K562 (cell line): ENCODE measurements around the gene LGI4. TPM values are rescaled to one million over a fixed set of nuclear protein-coding genes. Genes with fewer than 3 reads are reported as not detected.

ENCODE experiments used
- ATAC-seq: fragments of 200-7000 bp; cut with Tn5 transposase; 3 replicates; pipeline ENCODE4 v1.9.1; 2020; ENCODE audit warnings: moderate library complexity
- BruUV-seq: library from RNA; stranded (reverse); fragments of 400-500 nt; replicated peaks from 2 replicates; lab custom pipeline; 2021; lab: Mats Ljungman, UMichigan
- CTCF ChIA-PET: fragments of 300-600 bp; formaldehyde crosslinking; extraction: SDS; loops from one replicate; lab custom pipeline; 2021; ENCODE audit warnings: low intra/inter-chr PET ratio; lab: Yijun Ruan, JAX
- POLR2A ChIA-PET: fragments of 300-600, 350-650 bp; sonication (Branson Sonifier 250); formaldehyde crosslinking; extraction: SDS; loops from one replicate; lab custom pipeline; 2021; ENCODE audit warnings: antibody characterized with exemption, inconsistent platforms; lab: Yijun Ruan, JAX
- DNase-seq, 4 experiments: peaks; one replicate each; pipeline versions ENCODE4 v3.0.0 to v3.0.0-alpha.2; 2011 to 2018; ENCODE audit warnings: low spot score in 3 of 4, mixed read lengths in 3 of 4; ENCODE audit errors: extremely low read depth in 1 of 4
- FAIRE-seq: peaks from 2 replicates; lab custom pipeline; 2011; peaks lifted over from hg19 to GRCh38; lab: Jason Lieb, UNC
- H2AFZ ChIP-seq: 2 replicates; pipeline ENCODE4 v1.6.0; 2011; ENCODE audit warnings: low read depth, low read length, control low read depth, inconsistent platforms
- H3K27ac ChIP-seq: fragments of 200-600 bp; 3 replicates; pipeline ENCODE4 v1.8.0; 2011; ENCODE audit warnings: low read depth, mild to moderate bottlenecking, control low read depth, inconsistent platforms, low read length, moderate library complexity, mixed read lengths; ENCODE audit errors: extremely low read depth
- H3K27me3 ChIP-seq, 2 experiments: fragments of 300-600 bp in 1 of 2; 2 replicates in 1 of 2; 3 replicates in 1 of 2; pipeline versions ENCODE4 v1.6.0 to v1.8.0; 2011; ENCODE audit warnings: inconsistent platforms in 2 of 2, low read length in 2 of 2, mild to moderate bottlenecking in 1 of 2, mixed read lengths in 1 of 2, moderate library complexity in 1 of 2; ENCODE audit not compliant: control insufficient read depth in 2 of 2, insufficient read depth in 2 of 2
- H3K36me3 ChIP-seq: fragments of 300-600 bp; 3 replicates; pipeline ENCODE4 v1.8.0; 2011; ENCODE audit warnings: mild to moderate bottlenecking, low read length, inconsistent platforms; ENCODE audit not compliant: control insufficient read depth, insufficient read depth
- H3K4me1 ChIP-seq, 2 experiments: fragments of 200-600 bp in 1 of 2; replicated peaks in 1 of 2; 2 replicates in 1 of 2; 3 replicates in 1 of 2; pipeline versions ENCODE4 v1.5.1 to v1.8.0; 2011; ENCODE audit warnings: inconsistent platforms in 2 of 2, low read length in 2 of 2, mild to moderate bottlenecking in 1 of 2, mixed read lengths in 1 of 2, moderate library complexity in 1 of 2; ENCODE audit not compliant: control insufficient read depth in 2 of 2, insufficient read depth in 2 of 2
- H3K4me2 ChIP-seq: 2 replicates; pipeline ENCODE4 v1.6.1; 2011; ENCODE audit warnings: low read length, control low read depth, inconsistent platforms, mixed read lengths; ENCODE audit not compliant: insufficient read depth
- H3K4me3 ChIP-seq: fragments of 200-600 bp; sonication (generic), shearing (Covaris generic); 2 replicates; pipeline ENCODE4 v1.5.1; 2016; ENCODE audit warnings: control low read depth, inconsistent platforms
- H3K79me2 ChIP-seq: fragments of 200-600 bp; 3 replicates; pipeline ENCODE4 v1.8.0; 2011; ENCODE audit warnings: low read length, inconsistent platforms; ENCODE audit not compliant: control insufficient read depth, insufficient read depth
- H3K9ac ChIP-seq, 2 experiments: 2 replicates each; pipeline versions ENCODE4 v1.6.0 to v1.6.1; 2011; ENCODE audit warnings: low read depth in 2 of 2, low read length in 2 of 2, control low read depth in 1 of 2, inconsistent platforms in 1 of 2, mild to moderate bottlenecking in 1 of 2, mixed read lengths in 1 of 2; ENCODE audit not compliant: insufficient read depth in 1 of 2
- H3K9me1 ChIP-seq: one replicate; pipeline ENCODE4 v1.6.0; 2011; ENCODE audit warnings: inconsistent platforms, mild to moderate bottlenecking, low read length, moderate library complexity; ENCODE audit not compliant: control insufficient read depth, insufficient read depth
- H3K9me3 ChIP-seq: replicated peaks from 2 replicates; pipeline ENCODE4 v1.5.1; 2011; ENCODE audit warnings: low read depth, low read length, inconsistent platforms; ENCODE audit not compliant: control insufficient read depth, insufficient read depth
- H4K20me1 ChIP-seq: replicated peaks from 2 replicates; pipeline ENCODE4 v1.6.1; 2011; ENCODE audit warnings: low read length, inconsistent platforms, mixed read lengths; ENCODE audit not compliant: control insufficient read depth, insufficient read depth
- CBFA2T3 ChIP-seq: fragments of 450-650 bp; IDR thresholded peaks from 2 replicates; pipeline ENCODE4 v1.6.1; 2017
- FOXK2 ChIP-seq, 2 experiments: fragments of 450-650 bp; IDR thresholded peaks in 1 of 2; conservative IDR thresholded peaks in 1 of 2; 2 replicates each; pipeline ENCODE4 v1.6.1; 2016; ENCODE audit warnings: low read depth in 2 of 2, mild to moderate bottlenecking in 1 of 2
- HNRNPLL ChIP-seq: fragments of 200-400 bp; formaldehyde crosslinking; IDR thresholded peaks from 2 replicates; pipeline ENCODE4 v1.6.1; 2017; ENCODE audit warnings: low read length, low read depth, mild to moderate bottlenecking; ENCODE audit not compliant: poor library complexity, severe bottlenecking
- RBM25 ChIP-seq: fragments of 200-400 bp; formaldehyde crosslinking; IDR thresholded peaks from 2 replicates; pipeline ENCODE4 v1.6.1; 2018; ENCODE audit warnings: low read length, low read depth, moderate library complexity; ENCODE audit not compliant: severe bottlenecking
- RCOR1 ChIP-seq, 2 experiments: IDR thresholded peaks; 2 replicates each; pipeline ENCODE4 v1.6.1; 2012; ENCODE audit warnings: low read depth in 2 of 2, low read length in 2 of 2, borderline replicate concordance in 1 of 2, improper control_type of control experiment in 1 of 2
- RNF2 ChIP-seq: sonication (generic); IDR thresholded peaks from 2 replicates; pipeline ENCODE4 v1.6.1; 2016
- WGBS: fragments of 100-300 bp; shearing (Covaris generic); methylation state at CpG from one replicate; pipeline ENCODE4 v1.1.6; 2016; ENCODE audit warnings: low coverage, mixed read lengths; ENCODE audit not compliant: insufficient coverage; ENCODE audit errors: missing lambda C conversion rate; 5-methylcytosine and 5-hydroxymethylcytosine counted together
- in situ Hi-C: fragments of 300-500 bp; cut with MboI; formaldehyde crosslinking; loops from 4 replicates; pipeline ENCODE4 v1.15.0; 2018; ENCODE audit warnings: inconsistent platforms, mixed read lengths
- intact Hi-C: fragments of 100-400 bp; cut with micrococcal nuclease; formaldehyde crosslinking; loops from 2 replicates; pipeline ENCODE4 v1.14.2; 2022
- polyA plus RNA-seq, 8 experiments: library from polyadenylated mRNA; depleted of rRNA in 4 of 8; stranded (reverse) in 5 of 8; unstranded in 3 of 8; fragments of >200 nt; fragmentation: Nextera tagmentation in 2 of 8; fragmentation: Illumina TruSeq in 1 of 8; extraction: Ambion mirVana in 2 of 8; extraction: Trizol in 1 of 8; gene quantifications; 2 replicates each; pipeline versions ENCODE4 v1.2.1 to v1.2.3, GENCODE V29; 2011 to 2014; ENCODE audit warnings: inconsistent platforms in 1 of 8, missing spikeins in 1 of 8
- total RNA-seq, 7 experiments: library from RNA; depleted of rRNA in 6 of 7; stranded (reverse); fragments of >200 nt in 6 of 7; fragmentation: Illumina TruSeq in 2 of 7; extraction: Trizol in 2 of 7; gene quantifications; 2 replicates each; pipeline versions ENCODE4 v1.2.1 to v1.2.3, GENCODE V29; 2011 to 2021; ENCODE audit warnings: low replicate concordance in 1 of 7
- TF ChIP-seq, protein P1 (sequence below): IDR thresholded peaks from 2 replicates; pipeline ENCODE4 v1.6.1; 2014; ENCODE audit warnings: antibody characterized with exemption

LGI4 gene
- total and polyA plus RNA-seq, 9 of the 15 experiments (the other 6 are each of a cell fraction or from before 2014, with no cell fraction given): 0.14 to 0.30 (median 0.24) TPM; not detected in 4

DNA sequence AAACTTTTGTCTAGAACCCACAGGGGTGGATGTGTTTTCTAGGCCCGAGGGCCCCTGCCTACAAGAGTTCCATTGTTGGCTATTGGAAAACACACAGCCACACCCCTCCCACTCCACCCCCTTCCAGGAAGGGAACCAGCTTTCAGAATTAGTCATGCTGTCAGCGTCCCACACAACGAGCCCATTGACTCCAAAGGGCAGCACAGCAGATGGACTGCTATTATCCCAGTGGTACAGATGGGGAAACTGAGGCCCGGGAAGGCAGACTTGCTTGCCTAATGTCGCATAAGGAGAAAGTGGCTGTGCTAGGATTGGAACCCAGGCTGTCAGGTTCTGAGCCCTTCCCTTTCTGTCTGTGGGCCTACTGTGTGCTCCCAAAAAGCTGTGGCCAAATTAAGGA is 27.3 kb downstream of the LGI4 start (continued):
- TF ChIP-seq FOXK2 (conservative IDR thresholded peaks at IDR 0.05 in 1 of 2, IDR thresholded peaks at IDR 0.05 in 1 of 2; ENCODE audit: low read depth in 2 of 2): peak in 1 of 2 experiments; percentile 16; a peak in 1 of 4 replicates
- TF ChIP-seq, protein P1, sequence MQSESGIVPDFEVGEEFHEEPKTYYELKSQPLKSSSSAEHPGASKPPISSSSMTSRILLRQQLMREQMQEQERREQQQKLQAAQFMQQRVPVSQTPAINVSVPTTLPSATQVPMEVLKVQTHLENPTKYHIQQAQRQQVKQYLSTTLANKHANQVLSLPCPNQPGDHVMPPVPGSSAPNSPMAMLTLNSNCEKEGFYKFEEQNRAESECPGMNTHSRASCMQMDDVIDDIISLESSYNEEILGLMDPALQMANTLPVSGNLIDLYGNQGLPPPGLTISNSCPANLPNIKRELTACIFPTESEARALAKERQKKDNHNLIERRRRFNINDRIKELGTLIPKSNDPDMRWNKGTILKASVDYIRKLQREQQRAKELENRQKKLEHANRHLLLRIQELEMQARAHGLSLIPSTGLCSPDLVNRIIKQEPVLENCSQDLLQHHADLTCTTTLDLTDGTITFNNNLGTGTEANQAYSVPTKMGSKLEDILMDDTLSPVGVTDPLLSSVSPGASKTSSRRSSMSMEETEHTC: no peak

DNA sequence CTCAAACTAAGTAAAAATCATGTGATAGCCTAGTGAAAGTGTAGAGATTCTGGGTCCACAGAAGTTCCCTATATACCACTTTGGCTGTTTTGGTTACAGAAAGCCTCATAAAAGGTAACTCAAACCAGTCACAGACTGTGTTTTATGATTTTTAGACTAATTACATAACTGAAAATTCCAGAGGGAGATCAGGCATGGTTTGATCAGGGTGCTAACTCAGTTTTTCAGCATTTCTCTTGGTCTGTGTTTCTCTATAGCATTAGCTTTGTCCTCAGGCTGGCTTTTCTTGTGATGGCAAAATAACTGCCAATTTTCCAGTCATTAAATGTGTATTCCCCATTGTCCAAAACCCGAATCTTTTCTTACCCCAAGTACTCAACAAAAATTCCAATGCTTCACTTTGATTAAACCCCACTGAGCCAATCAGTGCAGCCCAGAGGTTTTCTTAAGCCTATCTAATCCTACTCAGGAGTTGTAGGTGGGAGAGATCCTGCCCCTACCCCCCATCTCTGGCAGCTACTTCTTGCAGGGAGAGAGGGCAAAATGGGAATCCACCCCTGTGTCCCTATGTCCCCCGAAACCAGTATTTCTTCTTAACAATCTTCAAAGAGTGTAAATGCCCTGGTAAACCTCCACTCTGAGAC is 27.8 kb downstream of the LGI4 start:
- Histone ChIP-seq H3K27me3 (no peaks in the 10 kb centered on the region), H3K4me1 (peaks cover 22 to 37% of the 10 kb centered on the region in 2 experiments), H3K9me3 (peaks cover 7% of the 10 kb centered on the region), H3K79me2 (no peaks in the 10 kb centered on the region), H3K36me3 (no peaks in the 10 kb centered on the region), H3K4me3 (no peak overlapping the region), H3K4me2 (peak overlapping the region; percentile 7; the same call in 1 of the 2 replicates), H3K27ac (no peak overlapping the region), H2AFZ (peak overlapping the region; percentile 73), H3K9ac (no peak overlapping the region), H4K20me1 (no peaks in the 10 kb centered on the region), H3K9me1 (no peaks in the 10 kb centered on the region)
- no peak for ATAC-seq
- 0 out of 2 replicates have a peak, but pooled peaks have one; percentile 16 for TF ChIP-seq CBFA2T3
- peak; percentile 96 for TF ChIP-seq RBM25
- no peak for TF ChIP-seq HNRNPLL
- TF ChIP-seq RCOR1 (IDR thresholded peaks at IDR 0.05; ENCODE audit: borderline replicate concordance in 1 of 2, low read depth in 2 of 2, low read length in 2 of 2): 0 out of 4 replicates have a peak, but pooled peaks of 1 of the 2 experiments have one; percentile 40
- TF ChIP-seq RNF2: no peak
- BruUV-seq: no TSS peak
- intact Hi-C loops: no loop called here
- POLR2A ChIA-PET: interaction anchor here (0.6 to 1.0 kb wide), 5 partner anchors 9 to 299 kb away, joined by 3 to 4 read pairs (median 3); partner anchors contain the start of gene FXYD5
- in situ Hi-C loops: no loop called here
- DNase-seq: no peak
- no peak for FAIRE-seq
- WGBS: 40% methylated on average over 2 of the region's 2 CpGs
- CTCF ChIA-PET: no interaction called here
